Prostate gland (tissue), 2 donors: Measurements from ENCODE around the gene IL16. TPM values are rescaled to one million over a fixed set of nuclear protein-coding genes. Genes with fewer than 3 reads are reported as not detected.

Experiments used
- DNase-seq: peaks from one replicate; pipeline ENCODE4 v3.0.0-alpha.2; 2019; ENCODE audit warnings: low spot score
- H3K27ac ChIP-seq, 2 donors: fragments of 200-600 bp; sonication (generic); 2 replicates each; pipeline ENCODE4 v1.5.1; 2017 to 2019
- H3K27me3 ChIP-seq: fragments of 200-600 bp; sonication (generic); replicated peaks from 2 replicates; pipeline ENCODE4 v1.5.1; 2019; ENCODE audit not compliant: insufficient read depth
- H3K36me3 ChIP-seq, 2 donors: fragments of 200-600 bp; sonication (generic); 1 replicate in 1 of 2; 2 replicates in 1 of 2; pipeline versions ENCODE4 v1.5.1 to v1.8.1; 2017 to 2019
- H3K4me1 ChIP-seq: fragments of 200-600 bp; sonication (generic); replicated peaks from 2 replicates; pipeline ENCODE4 v1.5.1; 2019
- H3K4me3 ChIP-seq, 2 donors: fragments of 200-600 bp; sonication (generic); 2 replicates each; pipeline ENCODE4 v1.5.1; 2017 to 2019
- H3K9me3 ChIP-seq: fragments of 200-600 bp; sonication (generic); 2 replicates; pipeline ENCODE4 v1.5.1; 2017
- POLR2A ChIP-seq: fragments of 450-650 bp; IDR thresholded peaks from one replicate; pipeline ENCODE4 v1.6.1; 2016; ENCODE audit warnings: antibody characterized with exemption, mild to moderate bottlenecking
- POLR2AphosphoS5 ChIP-seq: sonication (generic); formaldehyde crosslinking; IDR thresholded peaks from one replicate; pipeline ENCODE4 v1.6.1; 2017; ENCODE audit warnings: antibody characterized with exemption
- WGBS: methylation state at CpG from one replicate; pipeline ENCODE4 v1.1.5; 2018; 5-methylcytosine and 5-hydroxymethylcytosine counted together
- intact Hi-C: fragments of 100-400 bp; cut with DNase I; formaldehyde crosslinking; loops from one replicate; pipeline ENCODE4 v1.14.2; 2022
- total RNA-seq, 2 donors: library from RNA; depleted of rRNA; stranded (reverse); fragments of >200 nt; gene quantifications; one replicate each; pipeline ENCODE4 v1.1.0, GENCODE V29; 2016
- TF ChIP-seq, protein P1 (sequence below), 4 experiments: fragments of 200-600 bp in 2 of 4; fragments of 450-650 bp in 2 of 4; sonication (generic) in 2 of 4; IDR thresholded peaks; 1 replicate in 3 of 4; 2 replicates in 1 of 4; pipeline ENCODE4 v1.5.1; 2016 to 2019; ENCODE audit warnings: antibody characterized with exemption in 4 of 4, mild to moderate bottlenecking in 2 of 4, moderate library complexity in 2 of 4

Gene IL16
- total RNA-seq, 2 donors from 2014 or later: 2.7 to 9.9 TPM

GRCh38 chr15:81174125-81174791, 22.4 kb upstream of the IL16 start:
- Histone ChIP-seq H3K4me1 (no peaks in the 10 kb centered on the region), H3K4me3 (no peak overlapping the region), H3K27me3 (no peaks in the 10 kb centered on the region), H3K9me3 (no peaks in the 10 kb centered on the region), H3K27ac (no peak overlapping the region), H3K36me3 (no peaks in the 10 kb centered on the region)
- WGBS: 63% methylated on average over 2 of the region's 2 CpGs
- intact Hi-C loops: no loop called here
- TF ChIP-seq, protein P1, sequence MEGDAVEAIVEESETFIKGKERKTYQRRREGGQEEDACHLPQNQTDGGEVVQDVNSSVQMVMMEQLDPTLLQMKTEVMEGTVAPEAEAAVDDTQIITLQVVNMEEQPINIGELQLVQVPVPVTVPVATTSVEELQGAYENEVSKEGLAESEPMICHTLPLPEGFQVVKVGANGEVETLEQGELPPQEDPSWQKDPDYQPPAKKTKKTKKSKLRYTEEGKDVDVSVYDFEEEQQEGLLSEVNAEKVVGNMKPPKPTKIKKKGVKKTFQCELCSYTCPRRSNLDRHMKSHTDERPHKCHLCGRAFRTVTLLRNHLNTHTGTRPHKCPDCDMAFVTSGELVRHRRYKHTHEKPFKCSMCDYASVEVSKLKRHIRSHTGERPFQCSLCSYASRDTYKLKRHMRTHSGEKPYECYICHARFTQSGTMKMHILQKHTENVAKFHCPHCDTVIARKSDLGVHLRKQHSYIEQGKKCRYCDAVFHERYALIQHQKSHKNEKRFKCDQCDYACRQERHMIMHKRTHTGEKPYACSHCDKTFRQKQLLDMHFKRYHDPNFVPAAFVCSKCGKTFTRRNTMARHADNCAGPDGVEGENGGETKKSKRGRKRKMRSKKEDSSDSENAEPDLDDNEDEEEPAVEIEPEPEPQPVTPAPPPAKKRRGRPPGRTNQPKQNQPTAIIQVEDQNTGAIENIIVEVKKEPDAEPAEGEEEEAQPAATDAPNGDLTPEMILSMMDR (IDR thresholded peaks at IDR 0.05): no peak
- TF ChIP-seq POLR2AphosphoS5 (no peak), POLR2A (no peak)
- no peak for DNase-seq

DNA sequence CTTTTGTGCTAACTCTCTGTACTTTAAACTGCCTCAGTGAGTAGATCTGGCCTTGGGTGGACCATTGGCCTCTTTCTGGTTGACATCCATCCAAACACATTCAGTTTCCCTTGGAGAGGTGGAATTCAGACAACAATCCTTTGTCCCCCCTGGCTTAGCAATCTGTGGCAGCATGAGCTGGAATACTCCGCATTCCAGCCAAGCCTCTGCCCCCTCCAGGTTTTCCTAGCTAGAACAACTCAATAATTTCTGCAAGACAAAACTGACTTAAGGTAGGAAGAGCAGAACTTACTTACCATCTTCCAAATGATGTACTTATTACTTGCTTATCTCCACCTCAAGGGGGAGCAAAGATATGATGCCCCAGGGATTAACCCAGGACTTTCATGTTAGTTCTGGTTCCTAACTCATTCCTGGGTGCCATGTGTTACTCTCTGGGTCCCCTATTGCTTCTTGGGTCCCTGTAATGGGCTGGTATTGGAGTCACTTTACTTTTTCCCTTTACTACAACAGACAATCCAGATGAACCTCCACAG, 21.8 kb upstream of the IL16 start:
- H3K9me3 ChIP-seq: no peaks in the 10 kb centered on the region
- no peak for DNase-seq
- TF ChIP-seq, protein P1 (IDR thresholded peaks at IDR 0.05): no peak
- no peak for TF ChIP-seq POLR2AphosphoS5
- TF ChIP-seq POLR2A: no peak
- intact Hi-C loops: no loop called here
- WGBS: 95% methylated on average over 1 of the region's 1 CpG
- no peaks in the 10 kb centered on the region for H3K4me1 ChIP-seq
- no peaks in the 10 kb centered on the region for H3K36me3 ChIP-seq
- H3K27ac ChIP-seq: no peak overlapping the region
- no peak overlapping the region for H3K4me3 ChIP-seq
- H3K27me3 ChIP-seq: no peaks in the 10 kb centered on the region

- H3K9me3 ChIP-seq: no peaks in the 10 kb centered on the region
- H3K36me3 ChIP-seq: no peaks in the 10 kb centered on the region
- no peak overlapping the region for H3K4me3 ChIP-seq
- H3K27ac ChIP-seq: no peak overlapping the region
- H3K27me3 ChIP-seq: no peaks in the 10 kb centered on the region
- 84% methylated on average over 1 of the region's 1 CpG for WGBS
- TF ChIP-seq, protein P1 (IDR thresholded peaks at IDR 0.05): no peak
- no peak for TF ChIP-seq POLR2AphosphoS5
- no peak for TF ChIP-seq POLR2A
- DNase-seq: no peak
- intact Hi-C loops: no loop called here
- H3K4me1 ChIP-seq: no peaks in the 10 kb centered on the region
Measured at GRCh38 chr15:81175496-81175895, 21.2 kb upstream of the IL16 start.

GRCh38 chr15:81176291-81176893, 20.3 kb upstream of the IL16 start:
- DNase-seq: no peak
- Histone ChIP-seq H3K36me3 (no peaks in the 10 kb centered on the region), H3K27ac (no peak overlapping the region), H3K27me3 (no peaks in the 10 kb centered on the region), H3K4me1 (no peaks in the 10 kb centered on the region), H3K9me3 (no peaks in the 10 kb centered on the region), H3K4me3 (no peak overlapping the region)
- TF ChIP-seq POLR2A: no peak
- TF ChIP-seq, protein P1 (IDR thresholded peaks at IDR 0.05): no peak
- no peak for TF ChIP-seq POLR2AphosphoS5
- intact Hi-C loops: no loop called here
- WGBS: 84% methylated on average over 16 of the region's 16 CpGs

- Histone ChIP-seq H3K4me3 (no peak overlapping the region), H3K27me3 (no peaks in the 10 kb centered on the region), H3K36me3 (no peaks in the 10 kb centered on the region), H3K27ac (no peak overlapping the region), H3K9me3 (no peaks in the 10 kb centered on the region), H3K4me1 (no peaks in the 10 kb centered on the region)
- intact Hi-C loops: no loop called here
- TF ChIP-seq POLR2AphosphoS5: no peak
- TF ChIP-seq, protein P1 (IDR thresholded peaks at IDR 0.05): no peak
- no peak for TF ChIP-seq POLR2A
- DNase-seq: no peak
- 57% methylated on average over 2 of the region's 2 CpGs for WGBS
Measured at GRCh38 chr15:81178365-81178764, 18.3 kb upstream of the IL16 start.
